NT2/D1 (cell line): ENCODE data around the gene FIGNL1.

ENCODE experiments used
- DNase-seq: peaks from one replicate; pipeline ENCODE4 v3.0.0-alpha.2; 2011; ENCODE audit warnings: low read depth, low spot score
- H3K27me3 ChIP-seq: 2 replicates; pipeline ENCODE4 v1.6.0; 2011; ENCODE audit warnings: mild to moderate bottlenecking; ENCODE audit not compliant: insufficient read length, insufficient read depth
- H3K36me3 ChIP-seq: 2 replicates; pipeline ENCODE4 v1.6.1; 2011; ENCODE audit warnings: mild to moderate bottlenecking, low read length, mixed read lengths; ENCODE audit not compliant: insufficient read depth, insufficient read length
- H3K4me1 ChIP-seq: 2 replicates; pipeline ENCODE4 v1.5.1; 2011; ENCODE audit not compliant: insufficient read depth, insufficient read length
- H3K4me3 ChIP-seq: 2 replicates; pipeline ENCODE4 v1.5.1; 2011; ENCODE audit warnings: low read depth; ENCODE audit not compliant: insufficient read length
- H3K9ac ChIP-seq: 2 replicates; pipeline ENCODE4 v1.6.0; 2011; ENCODE audit warnings: low read depth; ENCODE audit not compliant: insufficient read length
- H3K9me3 ChIP-seq: 2 replicates; pipeline ENCODE4 v1.5.1; 2011; ENCODE audit warnings: mild to moderate bottlenecking, low read length; ENCODE audit not compliant: insufficient read depth
- SUZ12 ChIP-seq: IDR thresholded peaks from 2 replicates; pipeline ENCODE4 v1.6.1; 2011; ENCODE audit not compliant: insufficient read length, insufficient read depth; ENCODE audit errors: extremely low read depth
- YY1 ChIP-seq: IDR thresholded peaks from 2 replicates; pipeline ENCODE4 v1.6.1; 2011; ENCODE audit not compliant: insufficient read length, insufficient read depth
- ZNF274 ChIP-seq: IDR thresholded peaks from 2 replicates; pipeline ENCODE4 v1.6.1; 2011; ENCODE audit warnings: mild to moderate bottlenecking, low read depth, low read length

FIGNL1 gene

DNA sequence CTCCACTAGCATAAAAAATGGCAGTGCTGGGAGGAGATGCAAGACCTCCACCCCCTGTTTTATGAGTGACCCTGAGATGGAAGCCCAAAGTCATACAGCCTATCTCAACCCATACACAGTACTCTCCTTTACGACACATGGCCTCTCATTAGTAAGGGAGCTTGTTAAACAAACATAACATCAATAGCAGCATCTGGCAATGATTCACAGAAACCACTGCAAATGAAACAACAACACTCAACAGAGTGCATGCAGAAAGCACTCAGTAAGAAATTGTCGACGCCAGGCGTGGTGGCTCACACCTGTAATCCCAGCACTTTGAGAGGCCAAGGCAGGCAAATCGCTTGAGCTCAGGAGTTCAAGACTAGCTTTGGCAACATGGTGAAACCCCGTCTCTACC lies 27.5 kb upstream of the FIGNL1 start:
- no peak for DNase-seq
- H3K9me3 ChIP-seq = no peaks in the 10 kb centered on the region
- TF ChIP-seq YY1 = no peak
- no peak for TF ChIP-seq SUZ12
- TF ChIP-seq ZNF274 = no peak
- H3K36me3 ChIP-seq = no peaks in the 10 kb centered on the region
- no peak overlapping the region for H3K9ac ChIP-seq
- peaks cover 2% of the 10 kb centered on the region for H3K4me1 ChIP-seq
- H3K4me3 ChIP-seq = no peak overlapping the region
- no peaks in the 10 kb centered on the region for H3K27me3 ChIP-seq

- no peaks in the 10 kb centered on the region for H3K36me3 ChIP-seq
- TF ChIP-seq SUZ12 (no peak), ZNF274 (no peak), YY1 (no peak)
- H3K4me3 ChIP-seq = no peak overlapping the region
- no peak for DNase-seq
- no peaks in the 10 kb centered on the region for H3K9me3 ChIP-seq
- H3K4me1 ChIP-seq = peaks cover 2% of the 10 kb centered on the region
- H3K9ac ChIP-seq = no peak overlapping the region
- no peaks in the 10 kb centered on the region for H3K27me3 ChIP-seq
These were observed 26.9 kb upstream of the FIGNL1 start for GRCh38 chr7:50476953-50477625.

DNA sequence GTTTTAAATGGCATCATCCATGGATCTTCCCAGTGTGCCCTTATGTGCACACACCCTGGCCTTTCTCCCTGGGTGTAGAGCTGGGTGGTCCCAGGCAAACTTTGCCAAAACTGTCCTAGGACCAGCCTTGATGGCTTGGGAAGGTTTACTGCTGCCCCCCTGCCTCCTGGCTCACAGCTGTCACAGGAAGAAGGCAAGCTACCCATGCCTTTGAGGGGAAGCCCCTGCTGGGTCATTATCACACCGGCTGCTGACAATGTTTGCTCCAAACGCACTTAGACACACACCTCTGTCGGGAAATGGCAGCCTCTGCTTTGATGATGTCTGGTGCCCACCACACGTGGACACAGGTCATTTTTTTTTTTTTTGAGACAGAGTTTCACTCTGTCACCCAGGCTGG lies 25.2 kb upstream of the FIGNL1 start:
- Histone ChIP-seq H3K27me3 (no peaks in the 10 kb centered on the region), H3K4me3 (no peak overlapping the region), H3K9me3 (no peaks in the 10 kb centered on the region), H3K9ac (no peak overlapping the region), H3K4me1 (peaks cover 2% of the 10 kb centered on the region), H3K36me3 (no peaks in the 10 kb centered on the region)
- TF ChIP-seq YY1 = no peak
- no peak for TF ChIP-seq SUZ12
- TF ChIP-seq ZNF274 = no peak
- DNase-seq = no peak

DNA sequence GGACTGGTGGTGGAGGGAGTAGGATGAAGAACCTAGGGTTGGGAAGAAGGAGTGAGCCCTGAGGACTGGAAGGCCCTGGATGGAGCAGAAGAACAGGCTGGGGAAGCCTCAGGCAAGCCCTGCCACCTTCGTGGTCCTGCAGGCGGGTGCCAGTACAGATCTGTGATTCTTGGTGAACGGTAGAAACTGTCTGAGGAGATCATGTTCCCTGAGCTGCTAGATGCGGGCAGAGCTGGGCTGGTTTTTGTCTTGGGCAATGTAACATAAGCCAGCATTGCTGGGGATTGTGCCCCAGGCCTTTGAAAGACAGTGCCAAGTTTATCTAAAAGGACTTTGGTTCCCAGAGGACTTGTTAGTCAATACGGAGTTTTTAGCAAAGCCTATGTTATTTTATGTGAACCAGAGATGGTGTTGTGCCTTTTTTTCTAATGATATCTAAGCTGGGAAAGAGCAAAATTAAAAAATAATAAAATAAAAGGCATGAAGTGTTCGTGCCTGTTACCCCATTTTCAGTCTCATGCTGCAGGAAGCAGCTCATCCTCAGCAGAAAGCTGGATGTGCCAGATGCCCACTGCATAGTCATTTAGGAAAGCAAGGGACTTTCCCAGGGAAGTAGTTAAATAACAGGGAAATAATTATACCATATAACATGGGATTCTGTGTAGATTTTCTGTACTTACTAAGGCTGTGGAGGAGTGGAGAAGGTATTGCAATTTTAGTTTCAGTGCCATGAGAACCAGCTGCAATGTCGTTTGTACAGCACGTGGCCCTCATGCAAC lies 24.4 kb upstream of the FIGNL1 start:
- Histone ChIP-seq H3K9ac (no peak overlapping the region), H3K9me3 (no peaks in the 10 kb centered on the region), H3K4me1 (peaks cover 2% of the 10 kb centered on the region), H3K27me3 (no peaks in the 10 kb centered on the region), H3K36me3 (no peaks in the 10 kb centered on the region), H3K4me3 (no peak overlapping the region)
- TF ChIP-seq YY1 (no peak), ZNF274 (no peak), SUZ12 (no peak)
- DNase-seq = no peak

- no peaks in the 10 kb centered on the region for H3K9me3 ChIP-seq
- no peak for TF ChIP-seq SUZ12
- no peak for TF ChIP-seq ZNF274
- TF ChIP-seq YY1 = no peak
- H3K4me1 ChIP-seq = peaks cover 2% of the 10 kb centered on the region
- no peak overlapping the region for H3K9ac ChIP-seq
- peaks cover 3% of the 10 kb centered on the region for H3K27me3 ChIP-seq
- no peak for DNase-seq
- H3K4me3 ChIP-seq = no peak overlapping the region
- H3K36me3 ChIP-seq = no peaks in the 10 kb centered on the region
These were observed 23.4 kb upstream of the FIGNL1 start for GRCh38 chr7:50473531-50473930.

DNA sequence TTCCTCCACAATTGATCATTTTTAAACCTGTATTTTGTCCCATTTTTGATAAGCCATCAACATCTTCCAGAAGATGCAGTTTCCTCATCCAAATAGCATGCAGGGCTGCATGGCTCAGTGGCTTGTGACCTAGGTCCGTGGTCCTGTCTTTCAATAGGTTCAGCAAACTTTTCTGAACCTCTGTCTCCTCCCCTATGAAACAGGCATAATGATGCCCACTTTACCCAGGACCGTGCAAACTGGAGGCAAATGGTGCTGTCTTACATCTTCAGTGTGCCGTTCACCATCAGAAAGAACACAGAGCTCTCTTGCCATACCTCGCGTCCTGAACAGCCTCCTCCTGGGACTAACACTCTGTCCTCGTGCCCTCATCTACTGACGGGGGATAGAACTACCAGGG lies 22.3 kb upstream of the FIGNL1 start:
- H3K9me3 ChIP-seq = no peaks in the 10 kb centered on the region
- no peak for DNase-seq
- peaks cover 14% of the 10 kb centered on the region for H3K27me3 ChIP-seq
- H3K9ac ChIP-seq = no peak overlapping the region
- TF ChIP-seq ZNF274 = no peak
- no peak for TF ChIP-seq SUZ12
- no peak for TF ChIP-seq YY1
- H3K4me1 ChIP-seq = peaks cover 5% of the 10 kb centered on the region
- H3K4me3 ChIP-seq = no peak overlapping the region
- H3K36me3 ChIP-seq = no peaks in the 10 kb centered on the region

DNA sequence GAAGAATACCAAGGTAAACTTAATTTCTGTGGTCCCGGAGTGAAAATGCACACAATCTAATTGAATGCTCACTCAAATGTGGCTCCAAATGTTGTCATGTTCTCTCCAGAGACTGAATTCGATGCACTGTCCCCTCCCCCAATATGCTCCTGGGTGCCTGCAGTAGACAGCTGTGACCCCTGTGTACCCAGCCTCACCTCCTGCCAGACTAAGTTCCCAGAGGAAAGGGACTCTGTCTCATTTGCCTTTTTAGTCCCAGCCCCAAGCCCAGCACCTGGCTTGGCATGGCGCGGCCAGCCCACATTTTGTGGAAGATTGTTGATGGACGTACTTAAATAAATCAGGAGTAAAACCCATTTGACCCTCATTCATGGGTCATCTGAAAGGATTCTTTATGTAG lies 21.8 kb upstream of the FIGNL1 start:
- no peak for DNase-seq
- H3K36me3 ChIP-seq = no peaks in the 10 kb centered on the region
- no peaks in the 10 kb centered on the region for H3K9me3 ChIP-seq
- no peak overlapping the region for H3K4me3 ChIP-seq
- H3K9ac ChIP-seq = no peak overlapping the region
- TF ChIP-seq YY1 (no peak), SUZ12 (no peak), ZNF274 (no peak)
- peaks cover 5% of the 10 kb centered on the region for H3K4me1 ChIP-seq
- H3K27me3 ChIP-seq = peaks cover 18% of the 10 kb centered on the region
